ENCODE results near the gene NEK10.

Gene NEK10

GRCh38 chr3:27060336-27060735, 308.8 kb downstream of the NEK10 start:
- no peak overlapping the region for H3K4me3 ChIP-seq (ENCODE audit: low read depth, low read length)
- no peak for TF ChIP-seq CTCF (IDR thresholded peaks at IDR 0.05; ENCODE audit: insufficient read depth, low read depth, low read length, missing control alignments)
- no peak for DNase-seq (ENCODE audit: low read depth)

All from GM12865 (cell line).